Measurements from ENCODE around the gene CST7. TPM values are rescaled to one million over a fixed set of nuclear protein-coding genes. Genes with fewer than 3 reads are reported as not detected.
"Not testable (repeated sequence)": the region's sequence is repeated elsewhere in the genome, so short reads cannot be mapped to it uniquely, and the experiment has no call there.

Gene CST7
- polyA plus RNA-seq, 1 donor from 2014 or later = not detected

- not testable (repeated sequence) for H3F3A ChIP-seq (ENCODE audit: insufficient read depth, low read length, poor library complexity, severe bottlenecking); H3K27ac ChIP-seq (ENCODE audit: low read length); H3K9me3 ChIP-seq (ENCODE audit: low read length); H3K27me3 ChIP-seq (ENCODE audit: insufficient read depth, low read depth, low read length); H3K79me2 ChIP-seq (replicated peaks; ENCODE audit: insufficient read depth, low read length); H3K4me3 ChIP-seq (ENCODE audit: low read length); H3K9me2 ChIP-seq (ENCODE audit: insufficient read depth, low read length); H3K4me2 ChIP-seq (ENCODE audit: low read length); H4K20me1 ChIP-seq (ENCODE audit: insufficient read depth); H3K36me3 ChIP-seq (ENCODE audit: insufficient read depth, low read length); H3K9ac ChIP-seq (ENCODE audit: low read length); H2AFZ ChIP-seq (ENCODE audit: low read depth, low read length)
Observed at GRCh38 chr20:24920706-24921105, 28.4 kb upstream of the CST7 start.

- H3K9ac ChIP-seq (ENCODE audit: low read length); H4K20me1 ChIP-seq (ENCODE audit: insufficient read depth); H3K79me2 ChIP-seq (replicated peaks; ENCODE audit: insufficient read depth, low read length); H3K9me2 ChIP-seq (ENCODE audit: insufficient read depth, low read length); H3K36me3 ChIP-seq (ENCODE audit: insufficient read depth, low read length); H3F3A ChIP-seq (ENCODE audit: insufficient read depth, low read length, poor library complexity, severe bottlenecking); H2AFZ ChIP-seq (ENCODE audit: low read depth, low read length); H3K4me2 ChIP-seq (ENCODE audit: low read length); H3K9me3 ChIP-seq (ENCODE audit: low read length); H3K4me3 ChIP-seq (ENCODE audit: low read length); H3K27ac ChIP-seq (ENCODE audit: low read length); H3K27me3 ChIP-seq (ENCODE audit: insufficient read depth, low read depth, low read length): not testable (repeated sequence)
Observed at GRCh38 chr20:24929259-24929658, 19.8 kb upstream of the CST7 start.

GRCh38 chr20:24929867-24930723, 19.0 kb upstream of the CST7 start:
- H3K4me2 ChIP-seq (ENCODE audit: low read length); H3K79me2 ChIP-seq (replicated peaks; ENCODE audit: insufficient read depth, low read length); H3K36me3 ChIP-seq (ENCODE audit: insufficient read depth, low read length); H3K27me3 ChIP-seq (ENCODE audit: insufficient read depth, low read depth, low read length); H2AFZ ChIP-seq (ENCODE audit: low read depth, low read length); H3F3A ChIP-seq (ENCODE audit: insufficient read depth, low read length, poor library complexity, severe bottlenecking); H3K9ac ChIP-seq (ENCODE audit: low read length); H3K9me2 ChIP-seq (ENCODE audit: insufficient read depth, low read length); H3K27ac ChIP-seq (ENCODE audit: low read length); H3K4me3 ChIP-seq (ENCODE audit: low read length); H3K9me3 ChIP-seq (ENCODE audit: low read length); H4K20me1 ChIP-seq (ENCODE audit: insufficient read depth): not testable (repeated sequence)

GRCh38 chr20:24930724-24931688, 18.1 kb upstream of the CST7 start:
- H3K9me2 ChIP-seq (ENCODE audit: insufficient read depth, low read length); H3K79me2 ChIP-seq (replicated peaks; ENCODE audit: insufficient read depth, low read length); H3K27ac ChIP-seq (ENCODE audit: low read length); H3F3A ChIP-seq (ENCODE audit: insufficient read depth, low read length, poor library complexity, severe bottlenecking); H3K9ac ChIP-seq (ENCODE audit: low read length); H2AFZ ChIP-seq (ENCODE audit: low read depth, low read length); H3K4me2 ChIP-seq (ENCODE audit: low read length); H3K4me3 ChIP-seq (ENCODE audit: low read length); H4K20me1 ChIP-seq (ENCODE audit: insufficient read depth); H3K9me3 ChIP-seq (ENCODE audit: low read length); H3K36me3 ChIP-seq (ENCODE audit: insufficient read depth, low read length); H3K27me3 ChIP-seq (ENCODE audit: insufficient read depth, low read depth, low read length): not testable (repeated sequence)

- H3K9me2 ChIP-seq (ENCODE audit: insufficient read depth, low read length); H3K36me3 ChIP-seq (ENCODE audit: insufficient read depth, low read length); H2AFZ ChIP-seq (ENCODE audit: low read depth, low read length); H3K4me3 ChIP-seq (ENCODE audit: low read length); H3K4me2 ChIP-seq (ENCODE audit: low read length); H3K27ac ChIP-seq (ENCODE audit: low read length); H3K79me2 ChIP-seq (replicated peaks; ENCODE audit: insufficient read depth, low read length); H3K9ac ChIP-seq (ENCODE audit: low read length); H4K20me1 ChIP-seq (ENCODE audit: insufficient read depth); H3F3A ChIP-seq (ENCODE audit: insufficient read depth, low read length, poor library complexity, severe bottlenecking); H3K9me3 ChIP-seq (ENCODE audit: low read length); H3K27me3 ChIP-seq (ENCODE audit: insufficient read depth, low read depth, low read length): not testable (repeated sequence)
Observed at GRCh38 chr20:24931893-24932292, 17.2 kb upstream of the CST7 start.
